ENCODE results near the gene XPOT. TPM values are rescaled to one million over a fixed set of nuclear protein-coding genes. Genes with fewer than 3 reads are reported as not detected.

The XPOT gene
- total and polyA plus RNA-seq, 2 experiments from 2014 or later = 42.7 to 66.1 TPM

- Histone ChIP-seq H4K20me1 (ENCODE audit: insufficient read depth, poor library complexity, severe bottlenecking) (no peaks in the 10 kb centered on the region), H3K27me3 (no peaks in the 10 kb centered on the region), H3K9me2 (replicated peaks; ENCODE audit: insufficient read depth) (no peaks in the 10 kb centered on the region), H2AFZ (no peak overlapping the region), H3K9me3 (ENCODE audit: low read depth) (no peaks in the 10 kb centered on the region), H3K36me3 (replicated peaks; ENCODE audit: insufficient read depth, low read depth) (peaks cover 3% of the 10 kb centered on the region), H3K27ac (no peak overlapping the region), H3K4me3 (no peak overlapping the region), H3K4me2 (no peak overlapping the region), H3K79me2 (no peaks in the 10 kb centered on the region), H3K4me1 (ENCODE audit: insufficient read depth) (no peaks in the 10 kb centered on the region)
- 92% methylated on average over 1 of the region's 1 CpG for WGBS (ENCODE audit: low lambda C conversion rate, missing lambda C conversion rate)
- no peak for DNase-seq (ENCODE audit: low spot score)
- TF ChIP-seq EZH2 (IDR thresholded peaks at IDR 0.05; ENCODE audit: borderline replicate concordance) = no peak
- no peak for TF ChIP-seq CTCF (IDR thresholded peaks at IDR 0.05; ENCODE audit: poor library complexity)
- no peak for TF ChIP-seq EZH2phosphoT487 (IDR thresholded peaks at IDR 0.05; ENCODE audit: low read depth, severe bottlenecking, unreplicated experiment)
Observed at GRCh38 chr12:64497903-64498302, 93.7 kb downstream of the XPOT start.

GRCh38 chr12:64500394-64500793, 96.2 kb downstream of the XPOT start:
- no peak for DNase-seq (ENCODE audit: low spot score)
- H3K36me3 ChIP-seq (replicated peaks; ENCODE audit: insufficient read depth, low read depth) = no peaks in the 10 kb centered on the region
- no peaks in the 10 kb centered on the region for H3K27me3 ChIP-seq
- H3K4me1 ChIP-seq (ENCODE audit: insufficient read depth) = no peaks in the 10 kb centered on the region
- no peak overlapping the region for H3K4me3 ChIP-seq
- H3K9me2 ChIP-seq (replicated peaks; ENCODE audit: insufficient read depth) = no peaks in the 10 kb centered on the region
- no peak overlapping the region for H2AFZ ChIP-seq
- H4K20me1 ChIP-seq (ENCODE audit: insufficient read depth, poor library complexity, severe bottlenecking) = no peaks in the 10 kb centered on the region
- TF ChIP-seq EZH2phosphoT487 (IDR thresholded peaks at IDR 0.05; ENCODE audit: low read depth, severe bottlenecking, unreplicated experiment) = no peak
- TF ChIP-seq CTCF (IDR thresholded peaks at IDR 0.05; ENCODE audit: poor library complexity) = no peak
- no peak for TF ChIP-seq EZH2 (IDR thresholded peaks at IDR 0.05; ENCODE audit: borderline replicate concordance)
- 97% methylated on average over 3 of the region's 3 CpGs for WGBS (ENCODE audit: low lambda C conversion rate, missing lambda C conversion rate)
- H3K79me2 ChIP-seq = no peaks in the 10 kb centered on the region
- no peak overlapping the region for H3K4me2 ChIP-seq
- H3K27ac ChIP-seq = no peak overlapping the region
- no peaks in the 10 kb centered on the region for H3K9me3 ChIP-seq (ENCODE audit: low read depth)

Small RNAs within 50 kb of the gene (small RNA-seq; reads per million reads assigned to genes)
- gene RF01210 = not detected

Other genes starting within 250 kb of the XPOT start
- gene KICS2, start 182.1 kb upstream of the XPOT start, total RNA-seq = 6.3 and 6.8 TPM in 2 replicates
- gene KICS2, start 182.1 kb upstream of the XPOT start, polyA plus RNA-seq = 1.3 and 1.6 TPM in 2 replicates
- gene C12orf56, start 13.6 kb upstream of the XPOT start, total RNA-seq = 0.20 and 0.80 TPM in 2 replicates
- gene C12orf56, start 13.6 kb upstream of the XPOT start, polyA plus RNA-seq = 0.56 and 1.4 TPM in 2 replicates
- 24.0 and 26.1 TPM in 2 replicates for gene TBK1, start 47.7 kb downstream of the XPOT start, total RNA-seq
- gene TBK1, start 47.7 kb downstream of the XPOT start, polyA plus RNA-seq = 15.4 and 22.2 TPM in 2 replicates
- gene RASSF3, start 206.1 kb downstream of the XPOT start, total RNA-seq = 20.0 and 22.3 TPM in 2 replicates
- gene RASSF3, start 206.1 kb downstream of the XPOT start, polyA plus RNA-seq = 5.1 and 7.8 TPM in 2 replicates